Gastrocnemius medialis (tissue), 4 donors: ENCODE results near the gene BRMS1. TPM values are rescaled to one million over a fixed set of nuclear protein-coding genes. Genes with fewer than 3 reads are reported as not detected.
A peak's percentile ranks its signal among the peaks of the same experiment; 100 is the strongest.

ENCODE experiments used
- ATAC-seq, 2 donors: fragments of 150-250 bp; one replicate each; pipeline ENCODE4 v1.9.1; 2016
- DNase-seq, 2 donors: peaks; one replicate each; pipeline ENCODE4 v3.0.0-alpha.2; 2019
- H3K27ac ChIP-seq, 4 donors: fragments of 200-600 bp; sonication (generic); 1 replicate in 1 of 4; 2 replicates in 3 of 4; pipeline ENCODE4 v1.5.1; 2016 to 2018; ENCODE audit warnings: mild to moderate bottlenecking in 2 of 4, moderate library complexity in 1 of 4
- H3K27me3 ChIP-seq, 3 donors: fragments of 200-600 bp; sonication (generic) in 2 of 3; 1 replicate in 1 of 3; 2 replicates in 2 of 3; pipeline versions ENCODE4 v1.5.1 to v1.6.0; 2016 to 2019; ENCODE audit warnings: mild to moderate bottlenecking in 1 of 3, moderate library complexity in 1 of 3
- H3K36me3 ChIP-seq, 2 donors: fragments of 200-600 bp; sonication (generic) in 1 of 2; one replicate each; pipeline ENCODE4 v1.5.1; 2017 to 2018
- H3K4me1 ChIP-seq, 2 donors: fragments of 200-600 bp; sonication (generic) in 1 of 2; one replicate each; pipeline ENCODE4 v1.5.1; 2016 to 2017; ENCODE audit warnings: mild to moderate bottlenecking in 2 of 2
- H3K4me3 ChIP-seq, 4 donors: fragments of 200-600 bp; sonication (generic) in 3 of 4; 1 replicate in 1 of 4; 2 replicates in 3 of 4; pipeline ENCODE4 v1.5.1; 2016 to 2019; ENCODE audit warnings: mild to moderate bottlenecking in 2 of 4
- H3K9me3 ChIP-seq, 3 donors: fragments of 200-600 bp; sonication (generic) in 2 of 3; 1 replicate in 1 of 3; 2 replicates in 2 of 3; pipeline ENCODE4 v1.5.1; 2016 to 2019
- CTCF ChIP-seq, 5 experiments: fragments of 450-650 bp in 3 of 5; fragments of 200-600 bp in 2 of 5; sonication (generic) in 2 of 5; IDR thresholded peaks in 4 of 5; conservative IDR thresholded peaks in 1 of 5; 1 replicate in 4 of 5; 2 replicates in 1 of 5; pipeline ENCODE4 v1.5.1; 2016 to 2019; ENCODE audit warnings: antibody characterized with exemption in 5 of 5, mild to moderate bottlenecking in 3 of 5, moderate library complexity in 3 of 5
- POLR2A ChIP-seq, 2 donors: fragments of 450-650 bp; IDR thresholded peaks; one replicate each; pipeline ENCODE4 v1.6.1; 2017; ENCODE audit warnings: antibody characterized with exemption in 2 of 2, mild to moderate bottlenecking in 2 of 2, moderate library complexity in 2 of 2
- in situ Hi-C, 4 donors: fragments of 200-750 bp; cut with MboI; loops; one replicate each; pipeline versions ENCODE4 v1.15.0 to v1.8.0; 2017; ENCODE audit warnings: low sequenced_read_pairs in 4 of 4
- intact Hi-C: fragments of 100-400 bp; cut with DNase I; formaldehyde crosslinking; loops from one replicate; pipeline ENCODE4 v1.15.1; 2023; ENCODE audit warnings: low total_unique reads
- total RNA-seq, 4 donors: library from RNA; depleted of rRNA; stranded (reverse); fragments of >200 nt; gene quantifications; one replicate each; pipeline versions ENCODE4 v1.1.0 to v1.2.3, GENCODE V29; 2016

Gene BRMS1
- total RNA-seq, 4 donors from 2014 or later: 40.1 to 73.5 (median 64.8) TPM

GRCh38 chr11:66366844-66367477 lies 22.1 kb upstream of the BRMS1 start:
- H3K4me1 ChIP-seq: peaks cover 37 to 43% of the 10 kb centered on the region in 2 donors
- in situ Hi-C loops (no loop called here), intact Hi-C loops (no loop called here)
- DNase-seq: no peak
- H3K27me3 ChIP-seq: no peaks in the 10 kb centered on the region
- no peak overlapping the region for H3K4me3 ChIP-seq
- no peak for ATAC-seq
- H3K27ac ChIP-seq: peak overlapping the region; percentile 76 to 99 (median 98)
- peaks cover 0 to 60% of the 10 kb centered on the region in 2 donors for H3K36me3 ChIP-seq
- no peaks in the 10 kb centered on the region for H3K9me3 ChIP-seq
- TF ChIP-seq CTCF (IDR thresholded peaks at IDR 0.05 in 4 of 5, conservative IDR thresholded peaks at IDR 0.05 in 1 of 5) (no peak), POLR2A (IDR thresholded peaks at IDR 0.05) (no peak)

GRCh38 chr11:66365711-66366619 lies 21.1 kb upstream of the BRMS1 start:
- Histone ChIP-seq H3K9me3 (no peaks in the 10 kb centered on the region), H3K36me3 (peaks cover 0 to 60% of the 10 kb centered on the region in 2 donors), H3K4me3 (no peak overlapping the region), H3K27ac (peak overlapping the region; percentile 62 to 98 (median 74)), H3K4me1 (peaks cover 37 to 43% of the 10 kb centered on the region in 2 donors), H3K27me3 (no peaks in the 10 kb centered on the region)
- intact Hi-C loops: no loop called here
- no peak for DNase-seq
- ATAC-seq: no peak
- in situ Hi-C loops: no loop called here
- TF ChIP-seq CTCF (IDR thresholded peaks at IDR 0.05 in 4 of 5, conservative IDR thresholded peaks at IDR 0.05 in 1 of 5) (no peak), POLR2A (IDR thresholded peaks at IDR 0.05) (no peak)

GRCh38 chr11:66365166-66365565 lies 20.3 kb upstream of the BRMS1 start:
- no peak for DNase-seq
- Histone ChIP-seq H3K27ac (peak overlapping the region; percentile 62 to 98 (median 74)), H3K9me3 (no peaks in the 10 kb centered on the region), H3K36me3 (peaks cover 0 to 60% of the 10 kb centered on the region in 2 donors), H3K4me3 (no peak overlapping the region), H3K4me1 (peaks cover 34 to 39% of the 10 kb centered on the region in 2 donors), H3K27me3 (no peaks in the 10 kb centered on the region)
- TF ChIP-seq CTCF (IDR thresholded peaks at IDR 0.05 in 4 of 5, conservative IDR thresholded peaks at IDR 0.05 in 1 of 5): no peak
- no peak for TF ChIP-seq POLR2A (IDR thresholded peaks at IDR 0.05)
- in situ Hi-C loops (no loop called here), intact Hi-C loops (no loop called here)
- no peak for ATAC-seq

- peaks cover 27% of the 10 kb centered on the region in 2 donors for H3K4me1 ChIP-seq
- ATAC-seq (peak in 1 of 2 donors; percentile 35), DNase-seq (peak in 1 of 2 donors; percentile 65)
- H3K36me3 ChIP-seq: peaks cover 0 to 57% of the 10 kb centered on the region in 2 donors
- TF ChIP-seq POLR2A (IDR thresholded peaks at IDR 0.05) (no peak), CTCF (IDR thresholded peaks at IDR 0.05 in 4 of 5, conservative IDR thresholded peaks at IDR 0.05 in 1 of 5) (peak; percentile 57 to 82 (median 73))
- H3K27me3 ChIP-seq: no peaks in the 10 kb centered on the region
- in situ Hi-C loops (no loop called here), intact Hi-C loops (loop anchor here (1.0 kb wide), 1 partner anchor 25 kb away; no protein-coding TSS in a partner anchor)
- peak overlapping the region; percentile 60 to 98 (median 60) for H3K27ac ChIP-seq
- H3K9me3 ChIP-seq: no peaks in the 10 kb centered on the region
- no peak overlapping the region for H3K4me3 ChIP-seq
Observed at GRCh38 chr11:66363805-66364535, 19.1 kb upstream of the BRMS1 start.
